ENCODE results near the gene ART3. TPM values are rescaled to one million over a fixed set of nuclear protein-coding genes. Genes with fewer than 3 reads are reported as not detected.

Gene ART3
- total and polyA plus RNA-seq, 9 of the 15 experiments (the other 6 are each of a cell fraction or from before 2014, with no cell fraction given), result 0.69 to 1.4 (median 1.1) TPM; not detected in 1

GRCh38 chr4:76096076-76096475 is 21.6 kb downstream of the ART3 start (continued):
- no peak for TF ChIP-seq SFPQ (IDR thresholded peaks at IDR 0.05; ENCODE audit: low read depth, low read length)
- no peak for TF ChIP-seq SRSF7 (optimal IDR thresholded peaks at IDR 0.05; ENCODE audit: low read depth, low read length)

GRCh38 chr4:76105652-76106051 is 31.1 kb downstream of the ART3 start:
- FAIRE-seq, result no peak
- H3K9ac ChIP-seq (ENCODE audit: insufficient read depth in 1 of 2, low read depth in 2 of 2, low read length in 2 of 2), result no peak overlapping the region

More at GRCh38 chr4:76105652-76106051, 31.1 kb downstream of the ART3 start:
- Histone ChIP-seq H3K9me1 (ENCODE audit: control insufficient read depth, insufficient read depth, low read length) (no peaks in the 10 kb centered on the region), H3K27ac (ENCODE audit: extremely low read depth, low read depth, low read length) (no peak overlapping the region), H3K36me3 (ENCODE audit: control insufficient read depth, insufficient read depth, low read length) (no peaks in the 10 kb centered on the region), H4K20me1 (replicated peaks; ENCODE audit: control insufficient read depth, insufficient read depth, low read length) (no peaks in the 10 kb centered on the region), H3K79me2 (ENCODE audit: control insufficient read depth, insufficient read depth, low read length) (no peaks in the 10 kb centered on the region), H3K9me3 (replicated peaks; ENCODE audit: control insufficient read depth, insufficient read depth, low read depth, low read length) (no peaks in the 10 kb centered on the region), H3K4me3 (no peak overlapping the region), H3K27me3 (ENCODE audit: control insufficient read depth in 2 of 2, insufficient read depth in 2 of 2, low read length in 2 of 2) (no peaks in the 10 kb centered on the region), H3K4me1 (replicated peaks in 1 of 2; ENCODE audit: control insufficient read depth in 2 of 2, insufficient read depth in 2 of 2, low read length in 2 of 2) (peaks cover 0 to 3% of the 10 kb centered on the region in 2 experiments; a peak in 1 of 5 replicates), H2AFZ (ENCODE audit: low read depth, low read length) (no peak overlapping the region), H3K4me2 (ENCODE audit: insufficient read depth, low read length) (no peak overlapping the region)
- ATAC-seq (peak; percentile 84), DNase-seq (ENCODE audit: extremely low read depth in 1 of 4, low spot score in 3 of 4) (peak in 1 of 4 experiments; percentile 12)
- ChIA-PET CTCF (ENCODE audit: low intra/inter-chr PET ratio) (no interaction called here), POLR2A (no interaction called here)
- WGBS (ENCODE audit: insufficient coverage, low coverage, missing lambda C conversion rate), result 58% methylated on average over 3 of the region's 3 CpGs
- intact Hi-C loops (cut with micrococcal nuclease), result no loop called here
- no peak for TF ChIP-seq KAT7 (CRISPR knock-in tag; IDR thresholded peaks at IDR 0.05; ENCODE audit: borderline replicate concordance)
- no peak for TF ChIP-seq ZBTB12 (CRISPR knock-in tag; IDR thresholded peaks at IDR 0.05)
- no peak for TF ChIP-seq NR0B1 (IDR thresholded peaks at IDR 0.05; ENCODE audit: partially characterized antibody)
- 0 out of 4 replicates have a peak, but pooled peaks of 1 of the 2 experiments have one; percentile 23 for TF ChIP-seq RAD21 (CRISPR knock-in tag; conservative IDR thresholded peaks at IDR 0.05 in 1 of 2, IDR thresholded peaks at IDR 0.05 in 1 of 2)
- TF ChIP-seq CTCF (IDR thresholded peaks at IDR 0.05 in 2 of 3, conservative IDR thresholded peaks at IDR 0.05 in 1 of 3; ENCODE audit: insufficient read depth in 2 of 3, low read depth in 1 of 3, low read length in 3 of 3), result peak; percentile 12 to 37 (median 30); a peak in 3 of 6 replicates
- BruUV-seq (replicated peaks), result no TSS peak
- in situ Hi-C loops (cut with MboI), result no loop called here
